Neural cell (in vitro differentiated cells): ENCODE results near the gene ZNF366. TPM values are rescaled to one million over a fixed set of nuclear protein-coding genes. Genes with fewer than 3 reads are reported as not detected.

ENCODE experiments used
- H2AFZ ChIP-seq: fragments of 200-600, 300-800 bp; sonication (generic), shearing (Covaris generic); 2 replicates; pipeline ENCODE4 v1.6.0; 2014; ENCODE audit warnings: low read depth, mild to moderate bottlenecking, antibody characterized with exemption, low read length, moderate library complexity
- H3F3A ChIP-seq: fragments of 200-600 bp; shearing (Covaris generic); 2 replicates; pipeline ENCODE4 v1.6.1; 2016; ENCODE audit warnings: mild to moderate bottlenecking, moderate library complexity, mixed read lengths, antibody characterized with exemption, low read length; ENCODE audit not compliant: insufficient read depth, poor library complexity, severe bottlenecking
- H3K27ac ChIP-seq: fragments of 200-600, 300-800 bp; sonication (generic), shearing (Covaris generic); 2 replicates; pipeline ENCODE4 v1.5.1; 2014; ENCODE audit warnings: mild to moderate bottlenecking, low read length, moderate library complexity
- H3K27me3 ChIP-seq: fragments of 300-800, 200-600 bp; sonication (generic), shearing (Covaris generic); 2 replicates; pipeline ENCODE4 v1.6.0; 2014; ENCODE audit warnings: mild to moderate bottlenecking, low read depth, low read length, moderate library complexity; ENCODE audit not compliant: insufficient read depth
- H3K36me3 ChIP-seq: fragments of 300-800, 200-600 bp; sonication (generic), shearing (Covaris generic); 2 replicates; pipeline ENCODE4 v1.5.1; 2014; ENCODE audit warnings: mild to moderate bottlenecking, antibody characterized with exemption, low read length, moderate library complexity; ENCODE audit not compliant: insufficient read depth
- H3K4me2 ChIP-seq: fragments of 300-800, 200-600 bp; sonication (generic), shearing (Covaris generic); 2 replicates; pipeline ENCODE4 v1.6.0; 2014; ENCODE audit warnings: mild to moderate bottlenecking, low read length
- H3K4me3 ChIP-seq: fragments of 300-800, 200-600 bp; sonication (generic), shearing (Covaris generic); 2 replicates; pipeline ENCODE4 v1.5.1; 2014; ENCODE audit warnings: mild to moderate bottlenecking, low read length, moderate library complexity
- H3K79me2 ChIP-seq: fragments of 200-600 bp; shearing (Covaris generic); replicated peaks from 2 replicates; pipeline ENCODE4 v1.6.0; 2014; ENCODE audit warnings: mild to moderate bottlenecking, low read length, moderate library complexity; ENCODE audit not compliant: insufficient read depth
- H3K9ac ChIP-seq: fragments of 300-800, 200-600 bp; sonication (generic), shearing (Covaris generic); 2 replicates; pipeline ENCODE4 v1.6.1; 2016; ENCODE audit warnings: mild to moderate bottlenecking, low read length, mixed read lengths
- H3K9me2 ChIP-seq: fragments of 200-600 bp; shearing (Covaris generic); 2 replicates; pipeline ENCODE4 v1.6.1; 2016; ENCODE audit warnings: mild to moderate bottlenecking, low read length, mixed read lengths; ENCODE audit not compliant: insufficient read depth
- H3K9me3 ChIP-seq: fragments of 200-600, 300-800 bp; sonication (generic), shearing (Covaris generic); 2 replicates; pipeline ENCODE4 v1.6.1; 2016; ENCODE audit warnings: mild to moderate bottlenecking, mixed run types, low read length, moderate library complexity, mixed read lengths
- H4K20me1 ChIP-seq: fragments of 200-600 bp; shearing (Covaris generic); 2 replicates; pipeline ENCODE4 v1.6.1; 2016; ENCODE audit warnings: mild to moderate bottlenecking, mixed run types; ENCODE audit not compliant: insufficient read depth
- EP300 ChIP-seq: fragments of 450-650 bp; conservative IDR thresholded peaks from 2 replicates; pipeline ENCODE4 v1.6.1; 2014; ENCODE audit warnings: antibody characterized with exemption, mild to moderate bottlenecking, moderate library complexity; ENCODE audit not compliant: poor library complexity, severe bottlenecking
- EZH2 ChIP-seq: fragments of 200-600, 300-800 bp; shearing (Covaris generic), sonication (generic); IDR thresholded peaks from 2 replicates; pipeline ENCODE4 v1.6.1; 2014; ENCODE audit warnings: antibody characterized with exemption, low read length, borderline replicate concordance, mild to moderate bottlenecking; ENCODE audit not compliant: insufficient read depth, poor library complexity, severe bottlenecking
- MXI1 ChIP-seq: fragments of 450-650 bp; conservative IDR thresholded peaks from 2 replicates; pipeline ENCODE4 v1.6.1; 2014; ENCODE audit warnings: antibody characterized with exemption, mild to moderate bottlenecking; ENCODE audit not compliant: poor library complexity, severe bottlenecking
- POLR2AphosphoS5 ChIP-seq: IDR thresholded peaks from 2 replicates; pipeline ENCODE4 v1.6.1; 2012
- RAD21 ChIP-seq: fragments of 450-650 bp; conservative IDR thresholded peaks from 2 replicates; pipeline ENCODE4 v1.6.1; 2014; ENCODE audit warnings: antibody characterized with exemption, mild to moderate bottlenecking, moderate library complexity
- SMC3 ChIP-seq: fragments of 450-650 bp; conservative IDR thresholded peaks from 2 replicates; pipeline ENCODE4 v1.6.1; 2014; ENCODE audit warnings: antibody characterized with exemption, mild to moderate bottlenecking, moderate library complexity; ENCODE audit not compliant: poor library complexity
- TAF1 ChIP-seq: IDR thresholded peaks from 2 replicates; pipeline ENCODE4 v1.6.1; 2012; ENCODE audit warnings: low read depth
- polyA plus RNA-seq: library from polyadenylated mRNA; depleted of rRNA; stranded (reverse); fragments of >200 nt; gene quantifications from 2 replicates; pipeline ENCODE4 v1.2.3, GENCODE V29; 2014
- TF ChIP-seq, protein P1 (sequence below): IDR thresholded peaks from 2 replicates; pipeline ENCODE4 v1.6.1; 2012; ENCODE audit warnings: borderline replicate concordance
- TF ChIP-seq, protein P2 (sequence below): fragments of 450-650 bp; IDR thresholded peaks from 2 replicates; pipeline ENCODE4 v1.5.1; 2014; ENCODE audit warnings: antibody characterized with exemption, mild to moderate bottlenecking, moderate library complexity; ENCODE audit not compliant: poor library complexity, severe bottlenecking

Gene ZNF366
- polyA plus RNA-seq, 1 donor from 2014 or later: not detected

GRCh38 chr5:72507907-72508238 is 663 bp upstream of the ZNF366 start:
- Histone ChIP-seq H3K27me3 (no peaks in the 10 kb centered on the region), H3K27ac (no peak overlapping the region), H2AFZ (no peak overlapping the region), H3K4me2 (no peak overlapping the region), H3K79me2 (no peaks in the 10 kb centered on the region), H3F3A (no peaks in the 10 kb centered on the region), H3K4me3 (no peak overlapping the region), H3K9ac (no peak overlapping the region), H3K9me3 (no peaks in the 10 kb centered on the region), H4K20me1 (no peaks in the 10 kb centered on the region), H3K36me3 (no peaks in the 10 kb centered on the region), H3K9me2 (no peaks in the 10 kb centered on the region)
- no peak for TF ChIP-seq TAF1
- no peak for TF ChIP-seq EP300
- TF ChIP-seq, protein P1, sequence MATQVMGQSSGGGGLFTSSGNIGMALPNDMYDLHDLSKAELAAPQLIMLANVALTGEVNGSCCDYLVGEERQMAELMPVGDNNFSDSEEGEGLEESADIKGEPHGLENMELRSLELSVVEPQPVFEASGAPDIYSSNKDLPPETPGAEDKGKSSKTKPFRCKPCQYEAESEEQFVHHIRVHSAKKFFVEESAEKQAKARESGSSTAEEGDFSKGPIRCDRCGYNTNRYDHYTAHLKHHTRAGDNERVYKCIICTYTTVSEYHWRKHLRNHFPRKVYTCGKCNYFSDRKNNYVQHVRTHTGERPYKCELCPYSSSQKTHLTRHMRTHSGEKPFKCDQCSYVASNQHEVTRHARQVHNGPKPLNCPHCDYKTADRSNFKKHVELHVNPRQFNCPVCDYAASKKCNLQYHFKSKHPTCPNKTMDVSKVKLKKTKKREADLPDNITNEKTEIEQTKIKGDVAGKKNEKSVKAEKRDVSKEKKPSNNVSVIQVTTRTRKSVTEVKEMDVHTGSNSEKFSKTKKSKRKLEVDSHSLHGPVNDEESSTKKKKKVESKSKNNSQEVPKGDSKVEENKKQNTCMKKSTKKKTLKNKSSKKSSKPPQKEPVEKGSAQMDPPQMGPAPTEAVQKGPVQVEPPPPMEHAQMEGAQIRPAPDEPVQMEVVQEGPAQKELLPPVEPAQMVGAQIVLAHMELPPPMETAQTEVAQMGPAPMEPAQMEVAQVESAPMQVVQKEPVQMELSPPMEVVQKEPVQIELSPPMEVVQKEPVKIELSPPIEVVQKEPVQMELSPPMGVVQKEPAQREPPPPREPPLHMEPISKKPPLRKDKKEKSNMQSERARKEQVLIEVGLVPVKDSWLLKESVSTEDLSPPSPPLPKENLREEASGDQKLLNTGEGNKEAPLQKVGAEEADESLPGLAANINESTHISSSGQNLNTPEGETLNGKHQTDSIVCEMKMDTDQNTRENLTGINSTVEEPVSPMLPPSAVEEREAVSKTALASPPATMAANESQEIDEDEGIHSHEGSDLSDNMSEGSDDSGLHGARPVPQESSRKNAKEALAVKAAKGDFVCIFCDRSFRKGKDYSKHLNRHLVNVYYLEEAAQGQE: no peak
- TF ChIP-seq, protein P2, sequence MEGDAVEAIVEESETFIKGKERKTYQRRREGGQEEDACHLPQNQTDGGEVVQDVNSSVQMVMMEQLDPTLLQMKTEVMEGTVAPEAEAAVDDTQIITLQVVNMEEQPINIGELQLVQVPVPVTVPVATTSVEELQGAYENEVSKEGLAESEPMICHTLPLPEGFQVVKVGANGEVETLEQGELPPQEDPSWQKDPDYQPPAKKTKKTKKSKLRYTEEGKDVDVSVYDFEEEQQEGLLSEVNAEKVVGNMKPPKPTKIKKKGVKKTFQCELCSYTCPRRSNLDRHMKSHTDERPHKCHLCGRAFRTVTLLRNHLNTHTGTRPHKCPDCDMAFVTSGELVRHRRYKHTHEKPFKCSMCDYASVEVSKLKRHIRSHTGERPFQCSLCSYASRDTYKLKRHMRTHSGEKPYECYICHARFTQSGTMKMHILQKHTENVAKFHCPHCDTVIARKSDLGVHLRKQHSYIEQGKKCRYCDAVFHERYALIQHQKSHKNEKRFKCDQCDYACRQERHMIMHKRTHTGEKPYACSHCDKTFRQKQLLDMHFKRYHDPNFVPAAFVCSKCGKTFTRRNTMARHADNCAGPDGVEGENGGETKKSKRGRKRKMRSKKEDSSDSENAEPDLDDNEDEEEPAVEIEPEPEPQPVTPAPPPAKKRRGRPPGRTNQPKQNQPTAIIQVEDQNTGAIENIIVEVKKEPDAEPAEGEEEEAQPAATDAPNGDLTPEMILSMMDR: no peak
- TF ChIP-seq SMC3: no peak
- TF ChIP-seq EZH2: no peak
- TF ChIP-seq RAD21: no peak
- no peak for TF ChIP-seq POLR2AphosphoS5
- no peak for TF ChIP-seq MXI1

DNA sequence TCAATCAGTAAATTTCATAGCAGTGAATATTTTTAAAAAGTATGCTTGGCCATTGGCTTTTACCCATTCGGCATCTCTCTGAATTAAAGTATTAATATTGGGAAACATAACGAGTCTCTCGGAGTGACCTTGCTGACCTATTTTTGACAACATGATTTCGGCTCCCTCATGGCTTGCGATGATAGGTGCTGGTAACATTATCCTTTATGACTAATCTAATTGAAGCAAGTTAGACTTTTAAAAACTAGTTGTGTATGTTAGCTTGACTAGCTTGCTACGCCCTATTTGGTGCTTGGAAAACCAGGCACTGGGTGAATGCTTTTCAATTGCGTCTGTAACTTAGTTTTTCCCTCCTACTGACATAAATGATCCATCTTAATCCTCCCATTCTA is 1.1 kb downstream of the ZNF366 start:
- no peaks in the 10 kb centered on the region for H3F3A ChIP-seq
- TF ChIP-seq MXI1 (no peak), EZH2 (no peak), TAF1 (no peak), EP300 (no peak), RAD21 (no peak), SMC3 (no peak), POLR2AphosphoS5 (no peak)
- TF ChIP-seq, protein P1: no peak
- TF ChIP-seq, protein P2: no peak
- no peak overlapping the region for H3K9ac ChIP-seq
- no peaks in the 10 kb centered on the region for H3K9me3 ChIP-seq
- no peak overlapping the region for H3K27ac ChIP-seq
- no peaks in the 10 kb centered on the region for H3K36me3 ChIP-seq
- H3K79me2 ChIP-seq: no peaks in the 10 kb centered on the region
- no peak overlapping the region for H3K4me2 ChIP-seq
- H4K20me1 ChIP-seq: no peaks in the 10 kb centered on the region
- no peak overlapping the region for H3K4me3 ChIP-seq
- no peak overlapping the region for H2AFZ ChIP-seq
- no peaks in the 10 kb centered on the region for H3K9me2 ChIP-seq
- no peaks in the 10 kb centered on the region for H3K27me3 ChIP-seq
